ENCODE measurements around the gene LRP3. TPM values are rescaled to one million over a fixed set of nuclear protein-coding genes. Genes with fewer than 3 reads are reported as not detected.

LRP3 gene
- total RNA-seq, 1 donor from 2014 or later: 13.3 TPM

GRCh38 chr19:33227242-33227650 lies 33.1 kb downstream of the LRP3 start:
- no peaks in the 10 kb centered on the region for H3K36me3 ChIP-seq (ENCODE audit: insufficient read depth, low read length)
- no peak overlapping the region for H3K4me3 ChIP-seq (ENCODE audit: insufficient read depth, low read depth, low read length)
- peak overlapping the region; percentile 80 for H3K27ac Mint-ChIP-seq (ENCODE audit: unreplicated experiment)
- H3K9me3 Mint-ChIP-seq (ENCODE audit: unreplicated experiment): peaks cover 27% of the 10 kb centered on the region
- FAIRE-seq (no peak), DNase-seq (ENCODE audit: low read depth) (peak; percentile 41)
- H3K4me1 ChIP-seq (ENCODE audit: insufficient read depth, low read length): no peaks in the 10 kb centered on the region
- peak overlapping the region; percentile 62 for H3K4me3 Mint-ChIP-seq (ENCODE audit: unreplicated experiment)
- no peak overlapping the region for H3K27ac ChIP-seq (ENCODE audit: low read depth, low read length)
- peaks cover 56% of the 10 kb centered on the region for H3K27me3 ChIP-seq (ENCODE audit: insufficient read depth, low read length)
- no peaks in the 10 kb centered on the region for H3K79me2 ChIP-seq (ENCODE audit: insufficient read depth, low read length)
- H4K20me1 ChIP-seq (ENCODE audit: insufficient read depth, low read length): peaks cover 10% of the 10 kb centered on the region
- H3K9me3 ChIP-seq (ENCODE audit: insufficient read depth, low read depth, low read length): peaks cover 4% of the 10 kb centered on the region
- TF ChIP-seq EZH2 (IDR thresholded peaks at IDR 0.05; ENCODE audit: insufficient read depth, low read length) (no peak), CTCF (IDR thresholded peaks at IDR 0.05; ENCODE audit: insufficient read depth, low read depth, low read length) (no peak)
- H3K4me1 Mint-ChIP-seq (ENCODE audit: low read depth, unreplicated experiment): peaks cover 3% of the 10 kb centered on the region
- H3K36me3 Mint-ChIP-seq (ENCODE audit: low read depth, unreplicated experiment): peaks cover 4% of the 10 kb centered on the region
- H2AFZ ChIP-seq (ENCODE audit: low read depth, low read length): no peak overlapping the region
- H3K27me3 Mint-ChIP-seq (ENCODE audit: low read depth, unreplicated experiment): peaks cover 60% of the 10 kb centered on the region
- H3K4me2 ChIP-seq (ENCODE audit: low read length): peak overlapping the region; percentile 26
- no peak overlapping the region for H3K9ac ChIP-seq (ENCODE audit: low read length)

GRCh38 chr19:33227870-33228599 lies 33.9 kb downstream of the LRP3 start:
- H2AFZ ChIP-seq (ENCODE audit: low read depth, low read length): no peak overlapping the region
- no peaks in the 10 kb centered on the region for H3K36me3 ChIP-seq (ENCODE audit: insufficient read depth, low read length)
- no peak for FAIRE-seq
- H3K27me3 ChIP-seq (ENCODE audit: insufficient read depth, low read length): peaks cover 60% of the 10 kb centered on the region
- peaks cover 10% of the 10 kb centered on the region for H4K20me1 ChIP-seq (ENCODE audit: insufficient read depth, low read length)
- Mint-ChIP-seq H3K36me3 (ENCODE audit: low read depth, unreplicated experiment) (peaks cover 4% of the 10 kb centered on the region), H3K27ac (ENCODE audit: unreplicated experiment) (no peak overlapping the region), H3K4me1 (ENCODE audit: low read depth, unreplicated experiment) (peaks cover 3% of the 10 kb centered on the region), H3K27me3 (ENCODE audit: low read depth, unreplicated experiment) (peaks cover 53% of the 10 kb centered on the region), H3K9me3 (ENCODE audit: unreplicated experiment) (peaks cover 27% of the 10 kb centered on the region), H3K4me3 (ENCODE audit: unreplicated experiment) (no peak overlapping the region)
- no peaks in the 10 kb centered on the region for H3K79me2 ChIP-seq (ENCODE audit: insufficient read depth, low read length)
- DNase-seq (ENCODE audit: low read depth): no peak
- TF ChIP-seq CTCF (IDR thresholded peaks at IDR 0.05; ENCODE audit: insufficient read depth, low read depth, low read length): no peak
- no peak for TF ChIP-seq EZH2 (IDR thresholded peaks at IDR 0.05; ENCODE audit: insufficient read depth, low read length)
- H3K9ac ChIP-seq (ENCODE audit: low read length): no peak overlapping the region
- H3K4me2 ChIP-seq (ENCODE audit: low read length): no peak overlapping the region
- no peaks in the 10 kb centered on the region for H3K4me1 ChIP-seq (ENCODE audit: insufficient read depth, low read length)
- peaks cover 4% of the 10 kb centered on the region for H3K9me3 ChIP-seq (ENCODE audit: insufficient read depth, low read depth, low read length)
- H3K27ac ChIP-seq (ENCODE audit: low read depth, low read length): no peak overlapping the region
- no peak overlapping the region for H3K4me3 ChIP-seq (ENCODE audit: insufficient read depth, low read depth, low read length)

- H3K4me1 ChIP-seq (ENCODE audit: insufficient read depth, low read length): no peaks in the 10 kb centered on the region
- no peak overlapping the region for H3K4me3 Mint-ChIP-seq (ENCODE audit: unreplicated experiment)
- no peak for TF ChIP-seq EZH2 (IDR thresholded peaks at IDR 0.05; ENCODE audit: insufficient read depth, low read length)
- TF ChIP-seq CTCF (IDR thresholded peaks at IDR 0.05; ENCODE audit: insufficient read depth, low read depth, low read length): no peak
- H3K4me2 ChIP-seq (ENCODE audit: low read length): no peak overlapping the region
- H3K27ac Mint-ChIP-seq (ENCODE audit: unreplicated experiment): no peak overlapping the region
- H3K36me3 Mint-ChIP-seq (ENCODE audit: low read depth, unreplicated experiment): peaks cover 3% of the 10 kb centered on the region
- peaks cover 42% of the 10 kb centered on the region for H3K27me3 Mint-ChIP-seq (ENCODE audit: low read depth, unreplicated experiment)
- peaks cover 3% of the 10 kb centered on the region for H3K4me1 Mint-ChIP-seq (ENCODE audit: low read depth, unreplicated experiment)
- H3K27me3 ChIP-seq (ENCODE audit: insufficient read depth, low read length): peaks cover 46% of the 10 kb centered on the region
- no peak overlapping the region for H3K4me3 ChIP-seq (ENCODE audit: insufficient read depth, low read depth, low read length)
- no peak overlapping the region for H2AFZ ChIP-seq (ENCODE audit: low read depth, low read length)
- H3K36me3 ChIP-seq (ENCODE audit: insufficient read depth, low read length): no peaks in the 10 kb centered on the region
- no peak overlapping the region for H3K27ac ChIP-seq (ENCODE audit: low read depth, low read length)
- FAIRE-seq (no peak), DNase-seq (ENCODE audit: low read depth) (no peak)
- H3K9ac ChIP-seq (ENCODE audit: low read length): no peak overlapping the region
- H3K79me2 ChIP-seq (ENCODE audit: insufficient read depth, low read length): no peaks in the 10 kb centered on the region
- H3K9me3 Mint-ChIP-seq (ENCODE audit: unreplicated experiment): peaks cover 27% of the 10 kb centered on the region
- peaks cover 4% of the 10 kb centered on the region for H3K9me3 ChIP-seq (ENCODE audit: insufficient read depth, low read depth, low read length)
- H4K20me1 ChIP-seq (ENCODE audit: insufficient read depth, low read length): peaks cover 5% of the 10 kb centered on the region
Measured at GRCh38 chr19:33229962-33230361, 35.8 kb downstream of the LRP3 start.

Measured in astrocyte (in vitro differentiated cells and primary cell).